HG02973 (cell line): ENCODE results near the gene PLXNB3.
"Not testable (repeated sequence)": the region's sequence is repeated elsewhere in the genome, so short reads cannot be mapped to it uniquely, and the experiment has no call there.

Source experiments
- ATAC-seq: cut with Tn5 transposase; IDR thresholded peaks from one replicate; pipeline ENCODE4 v1.9.1; 2021; ENCODE audit warnings: moderate library complexity; ENCODE audit not compliant: unreplicated experiment

Gene PLXNB3

GRCh38 chrX:153763989-153764755 is at the start of gene PLXNB3:
Gene PLXNB3, plus strand, starts transcription at chrX:153764249. Its CDS starts 1,287 bp downstream, at chrX:153765536.
- ATAC-seq, result no peak

GRCh38 chrX:153714256-153714655 is 49.8 kb upstream of the PLXNB3 start:
- ATAC-seq, result no peak

- no peak for ATAC-seq
These were observed 46.6 kb upstream of the PLXNB3 start for GRCh38 chrX:153717445-153717844.

GRCh38 chrX:153719238-153719637 is 44.8 kb upstream of the PLXNB3 start:
- no peak for ATAC-seq

- ATAC-seq, result no peak
These were observed 44.3 kb upstream of the PLXNB3 start for GRCh38 chrX:153719701-153720100.

GRCh38 chrX:153722704-153723350 is 41.2 kb upstream of the PLXNB3 start:
- no peak for ATAC-seq

GRCh38 chrX:153723351-153724251 is 40.4 kb upstream of the PLXNB3 start:
- peak; percentile 31 for ATAC-seq

GRCh38 chrX:153724252-153725038 is 39.6 kb upstream of the PLXNB3 start, which contains the start of the genes ABCD1 and BCAP31:
Gene ABCD1, plus strand, starts transcription at chrX:153724856. Its CDS starts 411 bp downstream, at chrX:153725267.
Gene BCAP31, minus strand, starts transcription at chrX:153724387. Its CDS starts 1,143 bp downstream, at chrX:153723244.
- peak; percentile 46 for ATAC-seq

- ATAC-seq, result no peak
These were observed 38.8 kb upstream of the PLXNB3 start for GRCh38 chrX:153725039-153725831.

- no peak for ATAC-seq
These were observed 38.2 kb upstream of the PLXNB3 start for GRCh38 chrX:153725832-153726285.

- peak; percentile 36 for ATAC-seq
These were observed 37.5 kb upstream of the PLXNB3 start for GRCh38 chrX:153726286-153727122.

GRCh38 chrX:153727123-153727931 is 36.7 kb upstream of the PLXNB3 start:
- ATAC-seq, result no peak

GRCh38 chrX:153728095-153728494 is 36.0 kb upstream of the PLXNB3 start:
- no peak for ATAC-seq

- no peak for ATAC-seq
These were observed 35.0 kb upstream of the PLXNB3 start for GRCh38 chrX:153728951-153729631.

GRCh38 chrX:153730115-153730514 is 33.9 kb upstream of the PLXNB3 start:
- not testable (repeated sequence) for ATAC-seq

GRCh38 chrX:153731117-153731844 is 32.8 kb upstream of the PLXNB3 start:
- no peak for ATAC-seq

- no peak for ATAC-seq
These were observed 32.2 kb upstream of the PLXNB3 start for GRCh38 chrX:153731845-153732215.
